Measurements from ENCODE around the gene MVB12B. TPM values are rescaled to one million over a fixed set of nuclear protein-coding genes. Genes with fewer than 3 reads are reported as not detected.

Gene MVB12B
- total RNA-seq, 4 donors from 2014 or later, result 6.1 to 18.0 (median 13.2) TPM

- TF ChIP-seq POLR2A (IDR thresholded peaks at IDR 0.05), result no peak
- TF ChIP-seq CTCF (IDR thresholded peaks at IDR 0.05 in 4 of 5, conservative IDR thresholded peaks at IDR 0.05 in 1 of 5), result no peak
- Histone ChIP-seq H3K36me3 (no peaks in the 10 kb centered on the region), H3K27me3 (no peaks in the 10 kb centered on the region), H3K4me3 (no peak overlapping the region), H3K27ac (peak overlapping the region; percentile 90 to 97 (median 93)), H3K4me1 (peaks cover 80 to 81% of the 10 kb centered on the region in 2 donors), H3K9me3 (no peaks in the 10 kb centered on the region)
- ATAC-seq, result no peak
- intact Hi-C loops (cut with DNase I; ENCODE audit: low total_unique reads) (no loop called here), in situ Hi-C loops (cut with MboI; ENCODE audit: low sequenced_read_pairs in 4 of 4) (no loop called here)
- DNase-seq, result no peak
Measured at GRCh38 chr9:126330536-126330935, 3.9 kb downstream of the MVB12B start.

- no peak overlapping the region for H3K4me3 ChIP-seq
- DNase-seq (peak in 1 of 2 donors; percentile 52), ATAC-seq (no peak)
- H3K36me3 ChIP-seq, result no peaks in the 10 kb centered on the region
- intact Hi-C loops (cut with DNase I; ENCODE audit: low total_unique reads) (no loop called here), in situ Hi-C loops (cut with MboI; ENCODE audit: low sequenced_read_pairs in 4 of 4) (no loop called here)
- H3K27me3 ChIP-seq, result no peaks in the 10 kb centered on the region
- TF ChIP-seq POLR2A (IDR thresholded peaks at IDR 0.05), result no peak
- no peak for TF ChIP-seq CTCF (IDR thresholded peaks at IDR 0.05 in 4 of 5, conservative IDR thresholded peaks at IDR 0.05 in 1 of 5)
- peak overlapping the region; percentile 90 to 97 (median 93) for H3K27ac ChIP-seq
- peaks cover 95 to 97% of the 10 kb centered on the region in 2 donors for H3K4me1 ChIP-seq
- H3K9me3 ChIP-seq, result no peaks in the 10 kb centered on the region
Measured at GRCh38 chr9:126331964-126332748, 5.5 kb downstream of the MVB12B start.

GRCh38 chr9:126334721-126335621 is 8.3 kb downstream of the MVB12B start:
- in situ Hi-C loops (cut with MboI; ENCODE audit: low sequenced_read_pairs in 4 of 4), result no loop called here
- ATAC-seq, result peak; percentile 88 to 89
- TF ChIP-seq POLR2A (IDR thresholded peaks at IDR 0.05) (peak; percentile 44 to 60), CTCF (IDR thresholded peaks at IDR 0.05 in 4 of 5, conservative IDR thresholded peaks at IDR 0.05 in 1 of 5) (no peak)
- peak overlapping the region; percentile 0 to 29 (median 7) for H3K4me3 ChIP-seq
- peaks cover 83 to 95% of the 10 kb centered on the region in 2 donors for H3K4me1 ChIP-seq
- H3K27ac ChIP-seq, result peak overlapping the region; percentile 90 to 97 (median 93)
- DNase-seq, result peak; percentile 80 to 90
- no peaks in the 10 kb centered on the region for H3K9me3 ChIP-seq
- H3K27me3 ChIP-seq, result no peaks in the 10 kb centered on the region
- no peaks in the 10 kb centered on the region for H3K36me3 ChIP-seq
- intact Hi-C loops (cut with DNase I; ENCODE audit: low total_unique reads), result no loop called here

GRCh38 chr9:126335837-126336735 is 9.5 kb downstream of the MVB12B start:
- intact Hi-C loops (cut with DNase I; ENCODE audit: low total_unique reads) (no loop called here), in situ Hi-C loops (cut with MboI; ENCODE audit: low sequenced_read_pairs in 4 of 4) (no loop called here)
- no peaks in the 10 kb centered on the region for H3K27me3 ChIP-seq
- peak overlapping the region; percentile 0 to 29 (median 18) for H3K4me3 ChIP-seq
- DNase-seq, result peak in 1 of 2 donors; percentile 38
- no peak for TF ChIP-seq CTCF (IDR thresholded peaks at IDR 0.05 in 4 of 5, conservative IDR thresholded peaks at IDR 0.05 in 1 of 5)
- no peak for TF ChIP-seq POLR2A (IDR thresholded peaks at IDR 0.05)
- no peaks in the 10 kb centered on the region for H3K9me3 ChIP-seq
- H3K36me3 ChIP-seq, result peaks cover 0 to 7% of the 10 kb centered on the region in 2 donors
- no peak for ATAC-seq
- peaks cover 75 to 84% of the 10 kb centered on the region in 2 donors for H3K4me1 ChIP-seq
- H3K27ac ChIP-seq, result peak overlapping the region; percentile 90 to 97 (median 93)
